ENCODE data around the gene TDP1.

TDP1 gene

DNA sequence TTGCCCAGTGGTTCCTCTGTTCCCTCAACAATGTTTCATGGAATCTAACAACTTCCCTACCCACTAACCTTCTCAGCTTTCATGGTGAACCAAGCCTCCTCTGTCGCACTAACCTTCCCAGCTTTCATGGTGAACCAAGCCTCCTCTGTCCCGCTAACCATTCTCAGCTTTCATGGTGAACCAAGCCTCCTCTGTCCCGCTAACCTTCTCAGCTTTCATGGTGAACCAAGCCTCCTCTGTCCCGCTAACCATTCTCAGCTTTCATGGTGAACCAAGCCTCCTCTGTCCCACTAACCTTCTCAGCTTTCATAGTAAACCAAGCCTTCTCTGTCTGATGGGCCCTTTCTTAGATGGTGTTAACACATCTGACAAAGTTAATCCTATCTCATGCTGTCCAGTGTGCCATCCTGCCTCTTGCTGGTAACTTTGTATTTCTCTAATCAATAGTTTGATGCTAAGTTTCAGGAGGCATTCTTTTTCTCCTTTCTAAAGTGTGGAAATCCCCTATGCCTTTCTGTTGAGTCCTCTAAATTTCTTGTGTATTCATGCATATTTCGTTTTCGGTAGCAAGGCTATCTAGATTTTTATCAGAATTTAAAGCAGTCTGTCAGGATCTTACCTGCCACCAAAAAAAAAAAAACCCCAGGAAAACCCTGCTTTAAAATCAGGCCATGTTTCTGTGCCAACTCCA lies 79.3 kb downstream of the TDP1 start:
- Histone ChIP-seq H3K9me3 (ENCODE audit: severe bottlenecking) (peaks cover 2% of the 10 kb centered on the region), H3K27ac (ENCODE audit: poor library complexity, severe bottlenecking) (no peak overlapping the region), H3K27me3 (ENCODE audit: insufficient read depth, poor library complexity, severe bottlenecking) (no peaks in the 10 kb centered on the region), H3K36me3 (ENCODE audit: low read depth) (peaks cover 67% of the 10 kb centered on the region), H3K4me3 (ENCODE audit: severe bottlenecking) (no peak overlapping the region), H3K4me1 (ENCODE audit: insufficient read depth, poor library complexity, severe bottlenecking) (no peaks in the 10 kb centered on the region)
- no peak for TF ChIP-seq CTCF (IDR thresholded peaks at IDR 0.05; ENCODE audit: poor library complexity, severe bottlenecking)
- ATAC-seq (ENCODE audit: low read depth), result no peak
- DNase-seq (ENCODE audit: low spot score), result no peak

- Histone ChIP-seq H3K27ac (ENCODE audit: poor library complexity, severe bottlenecking) (no peak overlapping the region), H3K4me1 (ENCODE audit: insufficient read depth, poor library complexity, severe bottlenecking) (no peaks in the 10 kb centered on the region), H3K27me3 (ENCODE audit: insufficient read depth, poor library complexity, severe bottlenecking) (no peaks in the 10 kb centered on the region), H3K4me3 (ENCODE audit: severe bottlenecking) (no peak overlapping the region), H3K9me3 (ENCODE audit: severe bottlenecking) (peaks cover 2% of the 10 kb centered on the region), H3K36me3 (ENCODE audit: low read depth) (peaks cover 49% of the 10 kb centered on the region)
- ATAC-seq (ENCODE audit: low read depth) (no peak), DNase-seq (ENCODE audit: low spot score) (no peak)
- TF ChIP-seq CTCF (IDR thresholded peaks at IDR 0.05; ENCODE audit: poor library complexity, severe bottlenecking), result no peak
Observed at GRCh38 chr14:90039253-90040010, 83.7 kb downstream of the TDP1 start.

GRCh38 chr14:90040411-90040810 lies 84.7 kb downstream of the TDP1 start:
- no peak for DNase-seq (ENCODE audit: low spot score)
- Histone ChIP-seq H3K4me1 (ENCODE audit: insufficient read depth, poor library complexity, severe bottlenecking) (no peaks in the 10 kb centered on the region), H3K4me3 (ENCODE audit: severe bottlenecking) (no peak overlapping the region), H3K36me3 (ENCODE audit: low read depth) (peaks cover 48% of the 10 kb centered on the region), H3K9me3 (ENCODE audit: severe bottlenecking) (peaks cover 2% of the 10 kb centered on the region), H3K27ac (ENCODE audit: poor library complexity, severe bottlenecking) (no peak overlapping the region), H3K27me3 (ENCODE audit: insufficient read depth, poor library complexity, severe bottlenecking) (no peaks in the 10 kb centered on the region)
- no peak for TF ChIP-seq CTCF (IDR thresholded peaks at IDR 0.05; ENCODE audit: poor library complexity, severe bottlenecking)
- ATAC-seq (ENCODE audit: low read depth), result no peak

DNA sequence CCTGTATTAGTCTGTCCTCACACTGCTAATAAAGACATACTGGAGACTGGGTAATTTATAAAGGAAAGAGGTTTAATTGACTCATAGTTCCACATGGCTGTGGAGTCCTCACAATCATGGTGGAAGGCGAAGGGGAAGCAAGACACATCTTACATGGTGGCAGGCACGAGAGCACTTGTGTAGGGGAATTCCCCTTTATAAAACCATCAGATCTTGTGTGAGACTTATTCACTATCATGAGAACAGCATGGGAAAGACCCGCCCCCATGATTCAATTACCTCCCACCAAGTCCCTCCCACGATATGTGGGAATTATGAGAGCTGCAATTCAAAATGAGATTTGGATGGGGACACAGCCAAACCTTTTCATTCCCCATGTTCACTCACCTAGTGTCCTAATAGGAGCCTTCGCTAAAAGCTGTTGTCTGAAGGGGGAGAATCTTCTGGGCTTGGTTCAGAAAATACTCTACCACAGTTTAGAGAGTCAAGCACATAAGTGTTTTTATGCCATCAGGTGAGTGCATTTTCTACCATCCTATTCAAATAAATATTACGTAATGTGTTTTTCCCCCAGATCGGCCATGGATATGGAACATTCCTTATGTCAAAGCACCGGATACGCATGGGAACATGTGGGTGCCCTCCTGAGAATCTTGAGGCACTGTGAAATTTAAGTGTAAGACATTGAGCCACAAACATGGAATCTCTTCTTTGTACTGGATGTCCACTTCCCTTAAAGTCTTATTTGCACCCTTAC lies 86.9 kb downstream of the TDP1 start:
- Histone ChIP-seq H3K4me1 (ENCODE audit: insufficient read depth, poor library complexity, severe bottlenecking) (no peaks in the 10 kb centered on the region), H3K9me3 (ENCODE audit: severe bottlenecking) (no peaks in the 10 kb centered on the region), H3K4me3 (ENCODE audit: severe bottlenecking) (no peak overlapping the region), H3K27me3 (ENCODE audit: insufficient read depth, poor library complexity, severe bottlenecking) (no peaks in the 10 kb centered on the region), H3K36me3 (ENCODE audit: low read depth) (peaks cover 31% of the 10 kb centered on the region), H3K27ac (ENCODE audit: poor library complexity, severe bottlenecking) (no peak overlapping the region)
- DNase-seq (ENCODE audit: low spot score) (no peak), ATAC-seq (ENCODE audit: low read depth) (no peak)
- no peak for TF ChIP-seq CTCF (IDR thresholded peaks at IDR 0.05; ENCODE audit: poor library complexity, severe bottlenecking)
